ACHN (cell line): Measurements from ENCODE around the gene NBEAL2.
"Not testable (repeated sequence)": the region's sequence is repeated elsewhere in the genome, so short reads cannot be mapped to it uniquely, and the experiment has no call there.

Experiments used
- DNase-seq: peaks from one replicate; pipeline ENCODE4 v3.0.0-alpha.2; 2015
- in situ Hi-C: cut with HindIII; loops from 2 replicates; pipeline ENCODE4 v1.10.0; 2017; ENCODE audit warnings: low sequenced_read_pairs, low pct_ligation_motif_present, low pct_unique_long_range_greater_than_20kb

Gene NBEAL2

DNA sequence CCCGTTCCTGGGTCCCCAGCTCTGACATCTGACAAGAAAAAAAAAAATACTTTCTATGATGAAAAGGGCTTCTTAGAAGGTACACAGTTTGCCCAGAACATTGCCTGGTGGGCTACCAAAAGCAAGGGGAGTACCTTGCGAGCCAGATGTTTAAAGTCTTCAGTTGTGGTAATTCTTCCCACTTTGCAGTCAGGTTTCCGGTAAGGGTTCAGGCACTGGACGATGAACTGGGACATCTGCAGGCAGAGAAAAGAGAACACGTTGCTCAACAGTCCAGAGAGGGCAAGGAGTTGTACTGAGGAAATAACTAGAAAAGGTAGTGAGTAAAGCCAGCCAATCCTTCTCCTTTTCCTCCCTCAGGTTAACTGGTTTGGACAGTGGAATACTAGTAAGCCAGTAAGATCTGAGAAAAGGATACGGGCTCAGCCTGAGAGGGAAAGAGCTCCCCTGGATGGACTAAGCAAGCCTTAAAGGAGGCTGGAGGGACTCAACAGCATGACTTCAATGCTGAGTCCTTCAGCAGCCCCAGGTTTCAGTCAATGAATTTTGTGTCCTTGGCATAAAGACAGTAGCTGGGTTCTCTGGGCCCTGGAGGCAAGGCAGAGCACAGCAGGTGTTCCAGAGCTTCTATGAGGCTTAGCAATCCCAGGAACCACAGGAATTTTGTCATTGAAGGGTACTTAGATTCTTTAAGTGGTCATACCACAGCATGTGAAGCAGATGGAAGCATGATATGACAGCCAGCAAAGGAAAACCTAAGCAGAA lies 38.2 kb downstream of the NBEAL2 start:
- DNase-seq = peak; percentile 27
- in situ Hi-C loops = no loop called here

DNA sequence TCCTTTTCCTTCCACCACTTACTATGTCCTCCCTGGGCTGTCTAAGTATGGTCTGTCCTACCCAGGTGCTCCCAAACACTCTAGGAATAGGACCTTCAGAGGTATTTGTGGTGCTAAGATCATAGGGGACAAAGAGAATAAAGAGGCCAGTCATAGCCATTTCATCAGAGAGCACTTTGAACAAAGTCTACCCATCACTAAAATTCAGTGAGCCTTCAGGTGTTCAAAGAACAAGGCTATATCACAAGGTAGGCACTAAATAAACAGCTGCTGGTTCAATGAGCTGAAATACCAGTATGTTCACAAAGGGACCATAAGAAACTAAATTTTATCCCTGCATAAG lies 38.8 kb downstream of the NBEAL2 start:
- no peak for DNase-seq
- in situ Hi-C loops = no loop called here

DNA sequence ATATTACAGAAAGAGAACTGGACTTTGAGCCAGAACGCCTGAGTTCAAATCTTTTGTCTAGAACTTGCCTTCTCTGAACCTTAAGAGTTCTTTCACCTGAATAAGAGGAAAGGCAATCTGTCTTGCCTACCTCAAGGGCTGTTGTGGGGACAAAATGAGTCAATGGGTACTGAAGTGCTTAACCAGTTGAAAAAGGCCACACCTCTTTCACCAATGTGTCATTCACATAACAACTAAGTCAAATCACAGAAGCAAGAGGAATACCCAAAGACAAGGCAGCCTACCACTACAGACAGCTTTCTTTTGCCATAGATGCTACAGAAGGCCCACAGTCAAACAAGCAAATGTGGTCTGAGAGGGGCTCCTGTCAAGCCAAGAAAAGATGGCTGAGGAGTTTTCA lies 39.7 kb downstream of the NBEAL2 start:
- in situ Hi-C loops = no loop called here
- peak; percentile 38 for DNase-seq

DNA sequence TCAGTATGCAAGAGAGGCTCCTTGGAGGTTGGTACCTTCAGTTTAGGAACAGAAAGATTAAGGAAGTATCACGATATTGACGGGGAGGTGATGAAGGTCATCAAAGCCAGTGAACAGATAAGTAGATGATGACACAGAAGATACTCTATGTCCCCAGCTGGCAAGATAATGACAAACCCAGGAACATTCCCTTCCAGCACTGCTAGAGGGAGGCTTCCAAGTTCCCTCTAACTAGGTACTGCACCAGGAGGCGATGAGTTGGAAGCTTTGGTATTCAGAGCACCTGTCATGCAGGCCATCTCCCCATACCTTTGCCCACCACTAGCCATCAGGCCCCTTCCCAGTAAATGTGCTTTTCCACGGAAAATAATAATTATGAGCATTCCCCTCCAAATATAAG lies 40.8 kb downstream of the NBEAL2 start:
- in situ Hi-C loops = no loop called here
- DNase-seq = no peak

DNA sequence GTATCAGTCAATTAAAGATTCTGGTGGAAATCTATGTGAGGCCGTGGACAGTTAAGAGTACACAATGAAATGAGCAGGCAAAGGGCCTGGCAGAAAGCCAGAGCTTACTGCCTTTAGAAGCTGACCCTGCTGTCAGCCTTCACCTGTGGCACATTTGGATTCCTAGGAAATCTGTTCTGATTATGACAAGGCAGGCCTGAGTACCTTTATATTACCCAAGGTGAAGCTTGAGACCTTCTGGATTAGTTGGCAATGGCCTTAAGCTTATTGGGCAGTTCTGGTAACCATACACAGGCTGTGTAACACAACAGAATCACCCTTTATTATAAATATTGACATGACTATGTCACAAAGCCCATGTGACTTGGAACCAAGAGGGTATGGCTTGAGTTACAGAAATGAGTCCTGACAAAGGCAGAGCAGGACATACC lies 43.2 kb downstream of the NBEAL2 start:
- in situ Hi-C loops = no loop called here
- DNase-seq = no peak

DNA sequence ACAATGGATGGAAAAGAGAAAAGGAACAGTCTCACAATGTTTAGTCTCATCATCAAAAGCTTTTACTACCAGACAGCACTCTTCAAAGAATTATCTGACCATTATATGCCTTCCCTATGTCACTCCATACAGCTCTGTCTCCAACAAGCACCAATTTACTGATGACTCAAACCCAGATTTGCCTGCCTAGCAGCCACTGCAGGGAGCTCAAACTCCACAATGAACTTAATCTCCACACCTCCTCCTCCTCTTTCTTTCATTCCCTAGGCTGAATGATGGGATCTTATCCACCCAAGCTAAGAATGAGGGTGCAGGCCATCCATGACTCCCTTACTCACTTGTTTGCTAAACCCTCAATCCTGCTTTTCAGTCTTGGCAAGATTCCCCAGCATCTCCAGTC lies 45.5 kb downstream of the NBEAL2 start:
- in situ Hi-C loops = no loop called here

DNA sequence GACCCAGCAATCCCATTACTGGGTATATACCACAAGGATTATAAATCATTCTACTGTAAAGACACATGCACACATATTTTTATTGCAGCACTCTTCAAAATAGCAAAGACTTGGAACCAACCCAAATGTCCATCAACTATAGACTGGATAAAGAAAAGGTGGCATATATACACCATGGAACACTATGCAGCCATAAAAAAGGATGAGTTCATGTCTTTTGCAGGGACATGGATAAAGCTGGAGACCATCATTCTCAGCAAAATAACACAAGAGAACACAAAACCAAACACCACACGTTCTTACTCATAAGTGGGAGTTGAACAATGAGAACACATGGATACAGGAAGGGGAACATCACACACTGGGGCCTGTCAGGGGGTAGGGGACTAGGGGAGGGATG lies 47.0 kb downstream of the NBEAL2 start:
- in situ Hi-C loops, DNase-seq: not testable (repeated sequence)

More for the DNA sequence above, 45.5 kb downstream of the NBEAL2 start:
- no peak for DNase-seq

DNA sequence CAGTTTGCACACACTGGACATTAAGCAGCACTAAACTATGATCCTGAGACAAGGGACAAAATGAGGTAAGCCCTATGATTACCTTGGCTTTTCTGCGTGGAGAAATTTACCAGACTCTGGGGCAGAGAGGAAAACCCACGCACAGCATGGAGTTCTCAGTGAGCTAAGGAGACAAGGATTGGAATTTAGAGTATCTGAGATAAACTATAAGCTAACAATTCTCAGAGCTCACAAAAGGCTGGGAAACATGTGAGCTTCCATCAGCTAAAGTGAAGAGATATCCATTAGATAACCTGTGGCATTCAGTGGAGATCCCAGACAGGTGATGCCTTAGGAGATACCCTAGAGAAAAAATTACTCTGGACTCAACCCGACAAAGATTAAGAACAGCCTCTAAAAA lies 48.7 kb downstream of the NBEAL2 start:
- in situ Hi-C loops = no loop called here
- DNase-seq = no peak

DNA sequence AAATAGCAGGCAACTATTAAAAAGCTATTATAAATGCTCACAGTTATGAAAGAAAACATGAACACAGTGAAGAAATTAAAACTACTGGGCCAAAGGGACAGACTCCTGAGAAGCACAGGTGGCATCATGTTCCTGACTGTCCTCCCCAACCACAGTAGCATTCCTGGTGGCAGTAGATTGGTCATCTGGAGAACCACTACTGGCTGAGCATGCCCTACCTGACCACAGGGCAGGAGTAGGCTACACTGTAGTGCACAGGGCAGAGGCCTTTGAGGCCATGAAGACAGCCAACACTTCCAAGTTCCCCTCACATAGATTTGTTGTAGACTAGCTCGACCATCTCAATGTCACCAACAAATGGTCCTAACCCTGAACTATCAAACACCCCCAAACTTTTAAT lies 49.2 kb downstream of the NBEAL2 start:
- DNase-seq = no peak
- in situ Hi-C loops = no loop called here

DNA sequence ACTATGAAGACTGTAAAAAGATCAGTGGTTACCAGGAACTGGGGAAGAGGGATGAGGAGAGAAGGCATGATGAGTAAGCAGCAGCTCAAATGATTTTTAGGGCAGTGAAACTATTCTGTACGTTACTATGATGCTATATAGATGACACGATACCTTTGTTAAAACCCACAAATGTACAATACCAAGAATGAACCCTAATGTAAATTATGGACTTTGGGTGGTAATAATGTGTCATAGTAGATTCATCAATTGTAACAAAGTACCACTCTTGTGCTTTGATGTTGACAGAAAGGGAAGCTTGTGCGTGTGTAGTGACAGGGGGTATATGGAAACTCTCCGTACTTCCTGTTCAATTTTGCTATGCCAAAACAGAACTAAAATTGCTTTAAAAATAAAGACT lies 51.6 kb downstream of the NBEAL2 start:
- DNase-seq, in situ Hi-C loops: not testable (repeated sequence)

DNA sequence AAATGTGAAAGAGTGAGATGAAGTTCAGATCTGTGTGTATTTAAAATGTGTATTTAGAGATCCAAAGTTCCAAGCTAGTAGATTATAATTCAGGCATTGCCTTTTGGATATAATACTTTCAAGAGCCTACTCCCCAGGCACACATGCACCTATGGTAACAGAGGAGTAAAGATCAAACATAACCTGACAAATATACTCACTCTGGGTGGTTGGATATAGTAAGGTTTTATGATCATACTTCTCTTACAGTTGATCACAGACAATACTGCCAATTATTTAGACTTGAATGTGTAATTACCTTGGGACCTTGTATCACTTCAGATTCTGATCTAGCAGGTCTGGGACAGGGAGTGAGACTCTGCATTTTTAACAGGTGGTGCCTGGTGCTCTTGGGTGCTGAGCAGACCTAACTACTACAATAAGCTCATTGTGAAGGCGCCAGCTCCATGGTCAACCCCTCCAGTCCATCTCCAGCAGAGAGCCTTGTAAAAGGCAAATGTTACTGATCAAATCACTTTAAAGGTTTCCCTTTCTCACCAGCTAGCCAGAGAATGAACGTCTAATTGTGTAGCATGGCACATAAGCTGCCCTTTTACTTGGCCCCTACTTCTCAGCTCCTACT lies 55.5 kb downstream of the NBEAL2 start:
- in situ Hi-C loops = no loop called here
- DNase-seq = no peak

DNA sequence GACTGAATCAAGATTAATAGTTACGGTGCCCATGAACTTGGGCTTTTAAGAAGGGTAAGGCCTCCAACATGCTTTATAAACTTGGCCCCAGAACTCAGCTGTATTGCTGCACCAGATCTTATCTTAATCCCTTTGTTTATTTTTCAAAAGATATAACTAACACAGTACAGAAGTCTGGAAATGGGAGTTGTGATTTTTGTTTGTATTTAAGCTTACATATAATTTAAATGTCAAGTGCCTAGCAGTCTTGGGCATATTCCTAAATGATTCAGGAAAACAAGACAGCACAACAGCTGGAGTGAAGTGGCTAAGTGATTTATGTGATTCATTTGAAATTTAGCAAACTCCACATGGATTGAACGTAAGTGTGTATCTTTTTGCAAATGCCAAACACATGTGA lies 56.2 kb downstream of the NBEAL2 start:
- in situ Hi-C loops = no loop called here
- no peak for DNase-seq

DNA sequence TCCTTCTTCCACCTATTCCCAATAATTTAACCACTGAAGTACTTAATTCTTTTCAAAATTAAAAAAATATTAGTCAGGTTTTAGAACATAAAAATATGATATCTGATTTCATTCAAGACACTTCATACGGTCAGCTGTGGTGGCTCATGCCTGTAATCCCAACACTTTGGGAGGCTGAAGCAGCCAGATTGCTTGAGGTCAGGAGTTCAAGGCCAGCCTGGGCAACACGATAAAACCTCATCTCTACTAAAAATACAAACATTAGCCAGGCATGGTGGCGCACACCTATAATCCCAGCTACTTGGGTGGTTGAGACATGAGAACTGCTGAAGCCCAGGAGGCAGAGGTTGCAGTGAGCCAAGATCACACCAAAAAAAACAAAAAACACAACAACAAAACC lies 56.7 kb downstream of the NBEAL2 start:
- no peak for DNase-seq
- in situ Hi-C loops = no loop called here

DNA sequence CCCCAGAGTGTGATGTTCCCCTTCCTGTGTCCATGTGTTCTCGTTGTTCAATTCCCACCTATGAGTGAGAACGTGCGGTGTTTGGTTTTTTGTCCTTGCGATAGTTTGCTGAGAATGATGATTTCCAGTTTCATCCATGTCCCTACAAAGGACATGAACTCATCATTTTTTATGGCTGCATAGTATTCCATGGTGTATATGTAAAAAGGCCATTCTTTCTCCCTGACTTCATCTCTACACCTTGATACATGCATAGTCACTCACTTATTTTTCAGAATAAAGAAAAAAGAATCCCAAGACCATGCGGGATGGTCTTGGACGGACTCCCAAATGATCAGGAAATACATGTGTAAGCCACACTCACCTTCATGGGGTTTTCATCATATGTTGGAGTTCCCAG lies 57.8 kb downstream of the NBEAL2 start:
- DNase-seq, in situ Hi-C loops: not testable (repeated sequence)

DNA sequence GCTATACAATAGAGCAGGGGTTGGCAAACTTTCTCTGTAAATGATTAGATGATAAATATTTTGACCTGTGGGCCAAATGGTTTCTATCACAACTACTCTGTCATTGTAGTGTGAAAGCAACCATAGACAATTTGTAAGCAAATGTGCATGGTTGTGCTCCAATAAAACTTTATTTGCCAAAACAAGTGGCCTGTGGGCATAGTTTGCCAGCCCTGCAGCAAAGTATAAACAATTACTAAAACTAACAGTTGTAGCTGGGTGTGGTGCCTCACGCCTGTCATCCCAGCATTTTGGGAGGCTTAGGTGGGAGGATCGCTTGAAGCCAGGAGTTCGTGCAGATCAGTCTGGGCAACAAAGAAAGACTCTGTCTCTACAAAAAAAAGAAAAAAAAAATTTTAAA lies 61.6 kb downstream of the NBEAL2 start:
- no peak for DNase-seq
- in situ Hi-C loops = no loop called here

DNA sequence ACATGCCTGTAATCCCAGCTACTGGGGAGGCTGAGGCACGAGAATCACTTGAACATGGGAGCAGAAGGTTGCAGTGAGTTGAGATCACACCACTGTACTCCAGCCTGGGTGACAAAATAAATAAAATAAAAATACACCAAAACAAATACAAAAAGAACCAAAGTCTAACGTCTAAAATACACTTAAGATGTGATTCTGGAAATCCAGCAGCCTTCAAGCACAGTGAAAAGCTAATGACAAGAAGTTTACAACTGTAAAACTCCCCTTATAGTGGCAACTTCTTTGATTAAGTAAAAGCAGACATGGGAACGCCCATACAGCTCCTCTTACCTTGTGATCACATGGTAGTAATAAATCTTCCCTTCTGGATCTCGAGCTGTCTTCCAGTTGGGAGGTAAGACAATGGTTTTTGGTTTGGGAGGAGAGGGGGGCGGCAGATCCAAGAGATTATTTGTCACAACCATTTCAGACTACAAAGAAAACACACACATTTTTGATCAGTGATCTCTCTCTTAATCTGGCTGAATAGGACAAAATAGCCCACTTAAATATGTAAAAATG lies 62.8 kb downstream of the NBEAL2 start:
- in situ Hi-C loops = no loop called here
- DNase-seq = no peak

DNA sequence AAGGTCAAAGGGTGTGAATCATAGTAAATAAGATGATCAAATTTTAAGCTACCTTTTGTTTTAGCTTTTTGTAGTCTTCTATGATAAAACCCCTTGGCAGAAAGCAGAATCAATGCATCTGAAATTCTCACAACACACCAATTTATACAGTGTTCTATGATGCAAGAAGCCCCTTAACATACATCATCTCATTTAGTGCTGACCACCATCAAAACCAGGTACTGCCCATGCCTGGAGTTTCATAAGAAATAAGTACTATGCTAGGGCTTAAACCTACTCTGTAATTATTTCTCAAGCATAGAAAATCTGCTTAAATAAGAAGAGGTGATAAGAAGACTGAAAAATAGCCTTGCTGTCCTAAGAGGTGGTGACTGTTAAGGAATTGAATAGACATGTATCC lies 67.6 kb downstream of the NBEAL2 start:
- in situ Hi-C loops = no loop called here

DNA sequence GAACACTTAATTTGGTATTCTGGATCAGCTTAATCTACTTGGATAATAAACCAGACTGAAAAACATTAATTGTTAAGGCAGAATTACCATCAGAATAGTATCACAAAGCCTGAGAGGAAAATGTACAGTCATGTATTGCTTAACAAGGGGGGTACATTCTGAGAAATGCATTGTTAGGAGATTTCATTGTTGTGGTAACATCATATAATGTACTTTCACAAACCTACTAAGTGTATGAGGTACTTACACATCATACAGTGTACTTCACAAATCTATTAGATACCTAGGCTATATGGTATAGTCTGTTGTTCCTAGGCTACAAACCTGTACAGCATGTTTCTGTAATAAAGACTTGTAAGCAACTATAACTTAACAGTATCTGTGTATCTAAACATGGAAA lies 68.2 kb downstream of the NBEAL2 start:
- in situ Hi-C loops = no loop called here
- no peak for DNase-seq

More for the DNA sequence above, 67.6 kb downstream of the NBEAL2 start:
- no peak for DNase-seq

DNA sequence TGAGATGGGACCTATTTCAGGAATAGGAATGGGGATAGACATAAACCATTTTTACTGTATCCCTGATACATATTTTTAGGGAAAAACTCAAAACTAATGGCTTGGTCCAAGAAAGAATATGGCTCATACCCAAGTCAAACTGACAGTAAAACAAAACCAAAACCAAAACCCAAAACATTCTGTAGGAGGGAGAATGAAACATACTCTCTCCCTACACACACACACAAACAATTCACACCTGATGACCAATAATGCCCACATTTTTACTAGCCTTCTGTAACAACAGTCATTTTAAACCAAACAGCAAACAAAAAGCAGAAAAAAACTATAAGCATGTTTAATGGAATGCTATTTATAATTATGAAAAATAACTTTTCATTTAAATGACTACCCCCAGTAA lies 74.9 kb downstream of the NBEAL2 start:
- in situ Hi-C loops = no loop called here
- DNase-seq = no peak

DNA sequence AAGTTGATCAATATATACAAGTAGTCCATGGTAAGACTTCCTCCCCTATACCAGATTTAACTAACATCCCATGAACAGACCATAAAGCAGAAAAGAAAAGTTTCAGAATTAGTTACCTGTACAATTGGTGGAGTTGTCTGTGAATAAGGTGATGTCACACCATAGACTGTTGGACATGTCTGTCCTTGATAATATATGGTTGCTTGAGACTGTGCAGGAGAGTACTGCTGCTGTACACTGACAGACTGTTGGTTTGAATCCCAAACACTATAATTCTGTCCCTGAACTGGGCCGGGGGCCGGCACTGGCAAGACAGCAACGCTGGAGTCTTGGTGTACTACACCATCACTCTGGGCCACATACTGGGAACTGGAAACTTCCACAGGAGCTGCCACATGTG lies 77.2 kb downstream of the NBEAL2 start:
- in situ Hi-C loops = no loop called here
- DNase-seq = no peak
